Measurements from ENCODE around the gene RGS7.

DNA sequence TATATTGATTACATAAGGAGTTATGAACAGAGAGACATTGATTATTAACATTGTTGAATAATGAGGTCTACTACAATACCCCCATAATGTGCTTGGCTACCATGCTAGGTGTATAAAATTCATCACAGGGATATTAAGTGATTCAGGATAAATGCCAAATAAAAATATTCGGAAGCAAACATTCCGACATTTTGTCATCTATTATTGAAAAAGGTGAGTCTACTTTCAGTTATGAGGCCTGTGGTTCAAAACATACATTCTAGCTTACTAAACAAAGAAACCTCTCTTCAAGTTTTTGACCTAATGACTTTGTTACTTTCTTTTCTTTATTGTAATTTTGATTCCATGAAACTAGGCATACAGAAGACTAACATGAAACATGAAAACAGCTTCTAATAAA, 554.7 kb downstream of the RGS7 start:
- TF ChIP-seq EZH2 (IDR thresholded peaks at IDR 0.05; ENCODE audit: borderline replicate concordance) (no peak), EZH2phosphoT487 (IDR thresholded peaks at IDR 0.05; ENCODE audit: low read depth, severe bottlenecking, unreplicated experiment) (no peak)
- TF ChIP-seq, protein P1, sequence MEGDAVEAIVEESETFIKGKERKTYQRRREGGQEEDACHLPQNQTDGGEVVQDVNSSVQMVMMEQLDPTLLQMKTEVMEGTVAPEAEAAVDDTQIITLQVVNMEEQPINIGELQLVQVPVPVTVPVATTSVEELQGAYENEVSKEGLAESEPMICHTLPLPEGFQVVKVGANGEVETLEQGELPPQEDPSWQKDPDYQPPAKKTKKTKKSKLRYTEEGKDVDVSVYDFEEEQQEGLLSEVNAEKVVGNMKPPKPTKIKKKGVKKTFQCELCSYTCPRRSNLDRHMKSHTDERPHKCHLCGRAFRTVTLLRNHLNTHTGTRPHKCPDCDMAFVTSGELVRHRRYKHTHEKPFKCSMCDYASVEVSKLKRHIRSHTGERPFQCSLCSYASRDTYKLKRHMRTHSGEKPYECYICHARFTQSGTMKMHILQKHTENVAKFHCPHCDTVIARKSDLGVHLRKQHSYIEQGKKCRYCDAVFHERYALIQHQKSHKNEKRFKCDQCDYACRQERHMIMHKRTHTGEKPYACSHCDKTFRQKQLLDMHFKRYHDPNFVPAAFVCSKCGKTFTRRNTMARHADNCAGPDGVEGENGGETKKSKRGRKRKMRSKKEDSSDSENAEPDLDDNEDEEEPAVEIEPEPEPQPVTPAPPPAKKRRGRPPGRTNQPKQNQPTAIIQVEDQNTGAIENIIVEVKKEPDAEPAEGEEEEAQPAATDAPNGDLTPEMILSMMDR (IDR thresholded peaks at IDR 0.05; ENCODE audit: poor library complexity) = no peak

Measured in hepatocyte (in vitro differentiated cells).